Hepatocyte (in vitro differentiated cells): Measurements from ENCODE around the gene DHRS1. TPM values are rescaled to one million over a fixed set of nuclear protein-coding genes. Genes with fewer than 3 reads are reported as not detected.

ENCODE experiments used
- DNase-seq: peaks from one replicate; pipeline ENCODE4 v3.0.0-alpha.2; 2016; ENCODE audit warnings: low spot score
- H2AFZ ChIP-seq: fragments of 200-600 bp; sonication (generic); 2 replicates; pipeline ENCODE4 v1.6.0; 2016; ENCODE audit warnings: antibody characterized with exemption, mild to moderate bottlenecking
- H3K27ac ChIP-seq: fragments of 200-600 bp; sonication (generic); 2 replicates; pipeline ENCODE4 v1.5.1; 2016; ENCODE audit warnings: mild to moderate bottlenecking
- H3K27me3 ChIP-seq: fragments of 200-600 bp; sonication (generic); 2 replicates; pipeline ENCODE4 v1.6.1; 2016
- H3K36me3 ChIP-seq: fragments of 200-600 bp; sonication (generic); replicated peaks from 2 replicates; pipeline ENCODE4 v1.5.1; 2016; ENCODE audit warnings: low read depth; ENCODE audit not compliant: insufficient read depth
- H3K4me1 ChIP-seq: fragments of 200-600 bp; sonication (generic); 2 replicates; pipeline ENCODE4 v1.5.1; 2016; ENCODE audit warnings: mild to moderate bottlenecking, moderate library complexity; ENCODE audit not compliant: insufficient read depth
- H3K4me2 ChIP-seq: fragments of 200-600 bp; sonication (generic); 2 replicates; pipeline ENCODE4 v1.6.0; 2016
- H3K4me3 ChIP-seq: fragments of 200-600 bp; sonication (generic); 2 replicates; pipeline ENCODE4 v1.5.1; 2016; ENCODE audit warnings: mild to moderate bottlenecking
- H3K79me2 ChIP-seq: fragments of 200-600 bp; sonication (generic); 2 replicates; pipeline ENCODE4 v1.6.0; 2017; ENCODE audit warnings: mild to moderate bottlenecking
- H3K9me2 ChIP-seq: fragments of 200-600 bp; sonication (generic); replicated peaks from 2 replicates; pipeline ENCODE4 v1.6.0; 2017; ENCODE audit warnings: mild to moderate bottlenecking; ENCODE audit not compliant: insufficient read depth
- H3K9me3 ChIP-seq: fragments of 200-600 bp; sonication (generic); 2 replicates; pipeline ENCODE4 v1.5.1; 2016; ENCODE audit warnings: low read depth, mild to moderate bottlenecking
- H4K20me1 ChIP-seq: fragments of 200-600 bp; sonication (generic); 2 replicates; pipeline ENCODE4 v1.6.0; 2016; ENCODE audit warnings: mild to moderate bottlenecking; ENCODE audit not compliant: insufficient read depth, poor library complexity, severe bottlenecking
- CTCF ChIP-seq: fragments of 200-600 bp; sonication (generic); IDR thresholded peaks from 2 replicates; pipeline ENCODE4 v1.5.1; 2016; ENCODE audit warnings: antibody characterized with exemption, mild to moderate bottlenecking; ENCODE audit not compliant: poor library complexity
- EZH2 ChIP-seq: fragments of 200-600 bp; sonication (generic); IDR thresholded peaks from 2 replicates; pipeline ENCODE4 v1.6.1; 2016; ENCODE audit warnings: antibody characterized with exemption, mild to moderate bottlenecking, borderline replicate concordance
- EZH2phosphoT487 ChIP-seq: fragments of 200-600 bp; sonication (generic); IDR thresholded peaks from one replicate; pipeline ENCODE4 v1.6.1; 2018; ENCODE audit warnings: antibody characterized with exemption, mild to moderate bottlenecking, low read depth, moderate library complexity; ENCODE audit not compliant: unreplicated experiment, severe bottlenecking
- WGBS: methylation state at CpG from one replicate; pipeline ENCODE4 v1.1.6; 2016; ENCODE audit warnings: low lambda C conversion rate; ENCODE audit errors: missing lambda C conversion rate; 5-methylcytosine and 5-hydroxymethylcytosine counted together
- polyA plus RNA-seq: library from polyadenylated mRNA; unstranded; fragments of >200 nt; fragmentation: Nextera tagmentation; extraction: Ambion mirVana; gene quantifications from 2 replicates; pipeline ENCODE4 v1.2.1, GENCODE V29; 2016
- total RNA-seq: library from RNA; depleted of rRNA; stranded (reverse); fragments of >200 nt; gene quantifications from 2 replicates; pipeline ENCODE4 v1.2.3, GENCODE V29; 2014

The DHRS1 gene
- total and polyA plus RNA-seq, 2 experiments from 2014 or later, result 23.0 to 39.5 TPM

GRCh38 chr14:24298892-24299254 lies 707 bp downstream of the DHRS1 start:
- no peaks in the 10 kb centered on the region for H3K27me3 ChIP-seq
- H3K4me1 ChIP-seq, result peaks cover 20% of the 10 kb centered on the region
- no peaks in the 10 kb centered on the region for H3K36me3 ChIP-seq
- peak; percentile 58 for DNase-seq
- H3K4me2 ChIP-seq, result peak overlapping the region; percentile 85
- no peak for TF ChIP-seq EZH2phosphoT487
- no peak for TF ChIP-seq EZH2
- no peak for TF ChIP-seq CTCF
- H2AFZ ChIP-seq, result peak overlapping the region; percentile 58
- H4K20me1 ChIP-seq, result no peaks in the 10 kb centered on the region
- H3K9me3 ChIP-seq, result no peaks in the 10 kb centered on the region
- H3K9me2 ChIP-seq, result no peaks in the 10 kb centered on the region
- WGBS, result 70% methylated on average over 7 of the region's 7 CpGs
- H3K27ac ChIP-seq, result peak overlapping the region; percentile 95
- H3K79me2 ChIP-seq, result peaks cover 29% of the 10 kb centered on the region
- H3K4me3 ChIP-seq, result peak overlapping the region; percentile 86

GRCh38 chr14:24297190-24297964 lies 2.2 kb downstream of the DHRS1 start:
- 60% methylated on average over 5 of the region's 5 CpGs for WGBS
- Histone ChIP-seq H3K27ac (peak overlapping the region; percentile 18), H2AFZ (no peak overlapping the region), H3K36me3 (no peaks in the 10 kb centered on the region), H3K27me3 (no peaks in the 10 kb centered on the region), H3K79me2 (peaks cover 29% of the 10 kb centered on the region), H3K4me3 (no peak overlapping the region), H3K4me1 (peaks cover 20% of the 10 kb centered on the region), H3K9me3 (no peaks in the 10 kb centered on the region), H3K4me2 (peak overlapping the region; percentile 85), H4K20me1 (no peaks in the 10 kb centered on the region), H3K9me2 (no peaks in the 10 kb centered on the region)
- TF ChIP-seq CTCF (peak; percentile 43), EZH2phosphoT487 (no peak)
- DNase-seq, result peak; percentile 58

- Histone ChIP-seq H4K20me1 (no peaks in the 10 kb centered on the region), H3K4me1 (peaks cover 20% of the 10 kb centered on the region), H3K4me3 (no peak overlapping the region), H2AFZ (no peak overlapping the region), H3K79me2 (peaks cover 25% of the 10 kb centered on the region), H3K27ac (peak overlapping the region; percentile 52), H3K36me3 (no peaks in the 10 kb centered on the region), H3K4me2 (no peak overlapping the region), H3K9me3 (no peaks in the 10 kb centered on the region), H3K9me2 (no peaks in the 10 kb centered on the region), H3K27me3 (no peaks in the 10 kb centered on the region)
- DNase-seq, result peak; percentile 87
- WGBS, result 70% methylated on average over 12 of the region's 12 CpGs
- TF ChIP-seq CTCF, result peak; percentile 76
- TF ChIP-seq EZH2phosphoT487, result no peak
- no peak for TF ChIP-seq EZH2
Measured at GRCh38 chr14:24296341-24297157, 3.0 kb downstream of the DHRS1 start.
